Activated naive CD4-positive, alpha-beta T cell treated with anti-CD3 and anti-CD28 coated beads, Interleukin-2, amount 50 U/mL, for 16 hours (primary cell): ENCODE results near the gene C16orf95.
"Not testable (repeated sequence)": the region's sequence is repeated elsewhere in the genome, so short reads cannot be mapped to it uniquely, and the experiment has no call there.

ENCODE experiments used
- DNase-seq: peaks from one replicate; pipeline ENCODE4 v3.0.0-alpha.2; 2020

The C16orf95 gene

GRCh38 chr16:87346517-87347060, 29.4 kb upstream of the C16orf95 start:
- no peak for DNase-seq

DNA sequence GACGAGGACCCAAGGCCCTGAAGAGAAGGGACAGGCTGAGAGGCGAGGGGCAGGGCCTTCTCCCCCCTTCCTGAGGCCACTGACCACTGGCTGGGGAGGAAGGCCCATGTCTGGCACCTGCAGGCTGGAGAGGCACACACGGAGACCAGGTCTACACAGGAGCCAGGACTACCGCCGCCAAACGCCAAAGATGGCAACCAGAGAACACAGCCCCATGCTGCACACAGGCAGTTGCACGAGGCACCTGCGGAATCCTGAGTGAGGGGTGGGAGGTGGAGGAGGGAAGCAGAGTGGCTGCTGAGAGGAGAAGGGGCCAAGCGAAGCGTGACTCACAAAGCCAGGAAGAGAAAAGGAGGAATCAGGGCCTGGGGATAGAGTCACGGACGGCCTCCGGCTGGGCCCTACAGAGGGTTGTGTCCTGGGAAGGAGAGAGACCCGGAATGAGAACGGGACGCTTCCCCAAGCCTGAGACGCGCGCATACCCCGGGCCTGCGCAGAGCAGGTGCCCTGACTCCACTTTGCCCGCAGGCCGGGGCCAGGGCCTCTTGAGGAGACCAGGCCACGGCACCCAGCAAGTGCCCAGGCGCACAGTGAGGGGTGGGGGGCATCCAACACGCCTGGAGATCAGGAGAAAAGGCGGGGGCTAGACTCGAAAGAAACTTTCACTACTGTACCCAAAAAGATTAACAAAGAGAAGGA, 28.7 kb upstream of the C16orf95 start:
- DNase-seq = no peak

DNA sequence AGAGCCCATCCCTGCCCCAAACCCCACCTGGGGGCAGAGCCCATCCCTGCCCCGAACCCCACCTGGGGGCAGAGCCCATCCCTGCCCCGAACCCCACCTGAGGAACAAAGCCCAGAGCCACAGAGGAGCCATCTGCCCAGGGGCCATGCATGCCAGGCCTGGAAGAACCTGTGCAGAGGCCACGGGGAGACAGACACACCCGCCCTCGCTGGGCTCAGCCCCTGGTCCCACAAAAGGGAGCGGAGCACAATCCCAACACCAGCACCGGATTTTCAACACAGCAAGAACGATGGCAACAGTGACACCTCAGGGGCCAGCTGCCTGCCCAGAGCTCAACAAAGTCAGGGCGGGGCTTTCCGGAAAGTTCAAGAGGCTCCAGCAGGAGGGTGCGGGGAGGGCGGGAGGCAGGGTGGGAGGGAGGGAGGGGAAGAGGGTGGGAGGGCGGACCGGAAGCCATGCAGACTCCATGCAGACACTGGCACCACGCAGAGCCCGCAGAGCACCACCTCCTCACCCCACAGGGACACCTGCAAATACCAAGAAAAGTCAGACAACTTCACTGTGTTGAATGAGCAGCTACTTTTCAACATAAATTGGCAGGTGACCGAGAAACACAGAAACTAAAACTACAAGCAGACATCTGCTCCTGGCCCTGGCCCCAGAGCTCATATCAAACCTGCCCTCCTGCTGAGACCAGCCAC, 27.9 kb upstream of the C16orf95 start:
- DNase-seq = peak; percentile 45

GRCh38 chr16:87344165-87344930, 27.2 kb upstream of the C16orf95 start:
- DNase-seq = no peak

DNA sequence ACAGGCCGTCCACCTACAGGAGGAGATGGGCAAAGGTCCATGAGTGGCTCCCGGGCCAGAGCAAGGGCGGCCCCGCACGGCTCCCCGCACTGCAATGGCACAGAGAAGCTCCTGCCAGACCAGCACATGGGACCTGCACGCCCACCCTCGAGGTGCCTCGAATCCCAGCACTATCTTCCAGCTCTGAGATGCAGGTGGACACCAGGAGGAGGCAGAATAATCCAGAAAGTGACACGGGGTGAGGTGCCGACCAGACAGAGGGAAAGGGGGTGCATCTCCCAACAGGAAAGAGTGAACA, 26.5 kb upstream of the C16orf95 start:
- DNase-seq = no peak

DNA sequence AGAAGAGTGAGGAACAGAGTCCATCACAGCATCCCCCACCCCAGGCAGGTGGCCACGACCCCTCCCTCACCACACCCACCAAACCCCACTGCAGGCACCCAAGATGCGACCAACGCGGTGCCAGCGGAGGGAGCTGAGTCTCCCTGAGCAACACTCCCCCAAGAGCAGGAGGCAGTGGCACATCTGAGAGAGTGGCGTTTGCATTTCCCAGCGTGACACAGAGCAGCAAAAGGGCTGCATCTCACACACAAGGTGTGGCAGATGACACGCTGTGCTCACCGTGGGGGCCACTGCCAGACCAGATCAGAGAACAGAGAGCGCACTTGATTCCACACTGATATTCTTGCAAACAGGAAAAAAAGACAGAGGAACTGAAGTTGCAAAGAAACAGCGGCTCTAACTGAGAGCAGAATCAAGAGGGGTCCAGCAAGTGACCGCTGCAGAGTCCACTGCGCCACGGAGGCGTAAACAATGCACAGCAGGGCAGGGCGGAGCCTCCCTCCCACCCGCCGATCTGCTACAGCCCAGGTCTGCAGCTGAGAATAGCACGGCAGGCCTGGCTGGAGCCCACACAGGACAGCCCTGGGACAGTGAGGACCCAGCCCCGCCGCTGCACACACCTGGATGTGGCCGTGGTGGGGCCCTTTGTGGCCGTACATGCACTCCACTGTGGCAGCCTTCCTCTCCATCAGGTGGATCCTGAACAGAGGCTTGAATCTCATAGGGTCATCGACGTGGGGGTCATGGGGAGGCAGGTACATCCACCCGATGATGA, 26.0 kb upstream of the C16orf95 start:
- no peak for DNase-seq

DNA sequence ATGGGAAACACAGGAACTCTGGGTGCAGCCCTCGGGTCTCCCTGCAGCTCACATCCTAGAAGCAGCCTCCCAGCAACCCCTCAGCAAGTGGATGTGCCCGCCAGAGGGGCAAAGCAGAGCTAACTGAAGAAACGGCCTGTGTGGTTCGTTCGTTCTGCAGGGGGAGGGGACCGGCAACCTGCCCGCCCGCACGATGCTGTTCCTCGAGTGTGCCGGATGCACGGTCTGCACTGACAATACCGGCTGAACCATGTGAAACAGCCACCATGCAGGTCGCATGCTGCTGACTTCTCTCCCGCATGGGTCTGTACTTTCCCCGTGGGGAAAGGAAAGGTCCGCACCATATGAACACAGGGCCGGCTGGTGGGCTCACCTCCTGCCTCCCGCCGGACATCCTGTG, 25.3 kb upstream of the C16orf95 start:
- DNase-seq = no peak

DNA sequence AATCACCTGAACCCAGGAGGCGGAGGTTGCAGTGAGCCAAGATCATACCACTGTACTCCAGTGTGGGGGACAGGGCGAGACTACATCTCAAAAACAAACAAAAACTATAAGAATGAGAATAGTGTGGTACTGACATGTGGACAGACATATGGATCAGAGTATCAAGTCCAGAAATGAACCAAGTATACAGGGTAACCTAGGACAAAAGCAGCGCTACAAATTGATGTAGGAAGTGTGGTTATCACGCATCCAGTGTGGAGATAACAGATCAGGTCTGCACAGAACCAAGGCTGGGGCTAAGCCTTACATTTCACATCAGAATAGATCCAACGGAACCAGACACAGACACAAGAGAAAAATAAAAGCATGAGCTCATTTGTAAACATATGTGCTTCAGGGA, 23.0 kb upstream of the C16orf95 start:
- no peak for DNase-seq

DNA sequence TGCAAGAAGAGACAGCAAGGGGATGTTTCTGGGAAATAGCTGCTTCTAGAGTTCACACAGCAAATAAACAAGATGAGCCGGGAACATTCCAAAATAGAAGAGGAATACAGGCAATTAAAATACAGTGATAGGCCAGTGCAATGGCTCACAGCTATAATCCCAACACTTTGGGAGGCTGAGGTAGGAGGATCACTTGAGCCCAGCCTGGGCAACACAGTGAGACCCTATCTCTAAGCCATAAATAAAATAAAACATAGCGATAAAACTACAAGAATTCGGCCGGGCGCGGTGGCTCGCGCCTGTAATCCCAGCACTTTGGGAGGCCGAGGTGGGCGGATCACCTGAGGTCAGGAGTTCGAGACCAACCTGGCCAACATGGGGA, 22.5 kb upstream of the C16orf95 start:
- DNase-seq = not testable (repeated sequence)

GRCh38 chr16:87339086-87339723, 22.0 kb upstream of the C16orf95 start:
- DNase-seq = no peak

DNA sequence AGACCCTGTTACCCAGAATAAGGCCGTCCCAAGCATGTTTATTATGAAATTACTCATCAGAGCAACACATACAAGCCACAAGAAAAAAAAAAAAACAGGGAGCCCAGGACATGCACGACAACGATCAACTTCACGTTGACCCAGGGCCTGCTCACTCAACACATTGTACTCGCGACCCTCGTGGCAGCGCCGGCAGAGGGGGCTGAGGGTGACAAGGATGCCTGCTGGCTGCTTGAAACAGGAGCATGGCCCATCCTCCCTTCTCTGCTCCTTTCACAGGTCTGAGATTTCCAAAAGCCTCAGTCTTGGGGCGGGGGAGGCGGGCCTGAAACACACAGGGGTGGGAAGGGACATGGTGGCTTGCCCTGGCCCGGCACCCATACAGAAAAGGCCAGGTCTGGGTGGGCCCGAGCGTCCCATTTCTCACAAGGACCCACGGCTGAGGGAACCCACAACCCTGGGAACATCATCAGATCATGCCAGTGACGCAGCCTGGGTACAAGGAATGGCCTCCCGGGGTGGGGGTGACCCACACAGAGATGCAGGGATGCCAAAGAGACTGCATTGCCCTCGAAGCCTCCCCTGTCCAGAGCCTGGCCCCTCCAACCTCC, 21.1 kb upstream of the C16orf95 start:
- DNase-seq = no peak

DNA sequence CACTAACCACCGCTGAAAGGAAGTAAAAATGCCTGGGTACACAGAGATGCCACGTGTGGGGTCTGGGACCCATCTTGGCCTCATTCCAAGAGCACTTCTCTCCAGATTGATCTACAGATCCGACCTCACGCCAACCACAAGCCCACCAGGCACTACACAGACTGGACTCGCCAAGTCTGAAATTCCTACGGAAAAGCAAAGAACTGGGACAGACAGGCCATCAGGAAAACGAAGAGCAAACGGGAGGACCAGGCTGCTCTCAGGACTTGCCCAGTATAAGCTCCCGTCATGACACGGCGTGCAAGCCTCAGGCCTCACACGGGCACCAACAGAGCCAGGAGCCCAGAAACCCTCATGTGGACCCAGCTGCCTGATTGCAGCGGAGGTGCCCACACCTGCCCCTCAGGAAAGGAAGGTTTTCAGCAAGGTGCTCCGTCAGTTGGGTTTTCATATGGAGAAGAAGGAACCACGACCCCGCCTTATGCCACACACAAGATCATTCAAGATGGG, 20.1 kb upstream of the C16orf95 start:
- no peak for DNase-seq

DNA sequence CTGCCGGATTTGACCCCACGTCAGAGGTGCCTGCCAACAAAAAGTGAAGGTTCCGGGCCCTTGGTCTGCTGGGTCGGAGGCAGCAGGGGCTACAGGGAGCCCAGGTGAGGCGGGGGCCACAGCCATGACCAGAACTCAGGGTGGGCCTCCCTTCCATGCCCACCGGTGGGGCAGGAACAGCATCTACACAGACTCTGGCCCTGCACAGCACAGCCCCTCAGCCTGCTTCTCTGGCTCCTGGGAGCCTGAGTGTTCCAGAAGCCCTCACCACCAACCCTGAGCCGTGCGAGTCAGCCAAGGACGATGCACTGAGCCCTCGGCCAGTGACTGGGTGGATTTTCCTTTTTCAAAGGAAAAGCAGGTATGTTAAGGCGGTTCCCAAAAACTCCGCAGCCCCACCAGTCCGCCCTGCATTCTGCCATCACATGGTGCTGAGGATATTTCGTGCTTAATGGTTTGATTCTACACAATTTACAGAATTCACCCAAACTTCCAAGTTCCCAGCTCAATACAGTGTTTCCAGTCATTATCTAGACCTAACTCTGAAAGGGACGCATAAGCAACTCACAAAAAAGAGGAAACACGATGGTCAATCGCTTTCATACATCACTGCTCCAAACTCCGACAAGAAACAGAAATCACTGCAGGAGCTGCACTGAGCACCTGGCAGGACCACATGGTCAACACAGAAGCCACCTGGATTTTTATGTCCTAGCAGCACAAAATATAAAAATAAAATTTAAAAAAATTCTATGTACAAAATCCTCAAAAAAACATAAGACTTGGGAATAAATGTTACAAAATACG, 19.4 kb upstream of the C16orf95 start:
- DNase-seq = no peak

- DNase-seq = no peak
Observed at GRCh38 chr16:87335625-87336433, 18.6 kb upstream of the C16orf95 start.

DNA sequence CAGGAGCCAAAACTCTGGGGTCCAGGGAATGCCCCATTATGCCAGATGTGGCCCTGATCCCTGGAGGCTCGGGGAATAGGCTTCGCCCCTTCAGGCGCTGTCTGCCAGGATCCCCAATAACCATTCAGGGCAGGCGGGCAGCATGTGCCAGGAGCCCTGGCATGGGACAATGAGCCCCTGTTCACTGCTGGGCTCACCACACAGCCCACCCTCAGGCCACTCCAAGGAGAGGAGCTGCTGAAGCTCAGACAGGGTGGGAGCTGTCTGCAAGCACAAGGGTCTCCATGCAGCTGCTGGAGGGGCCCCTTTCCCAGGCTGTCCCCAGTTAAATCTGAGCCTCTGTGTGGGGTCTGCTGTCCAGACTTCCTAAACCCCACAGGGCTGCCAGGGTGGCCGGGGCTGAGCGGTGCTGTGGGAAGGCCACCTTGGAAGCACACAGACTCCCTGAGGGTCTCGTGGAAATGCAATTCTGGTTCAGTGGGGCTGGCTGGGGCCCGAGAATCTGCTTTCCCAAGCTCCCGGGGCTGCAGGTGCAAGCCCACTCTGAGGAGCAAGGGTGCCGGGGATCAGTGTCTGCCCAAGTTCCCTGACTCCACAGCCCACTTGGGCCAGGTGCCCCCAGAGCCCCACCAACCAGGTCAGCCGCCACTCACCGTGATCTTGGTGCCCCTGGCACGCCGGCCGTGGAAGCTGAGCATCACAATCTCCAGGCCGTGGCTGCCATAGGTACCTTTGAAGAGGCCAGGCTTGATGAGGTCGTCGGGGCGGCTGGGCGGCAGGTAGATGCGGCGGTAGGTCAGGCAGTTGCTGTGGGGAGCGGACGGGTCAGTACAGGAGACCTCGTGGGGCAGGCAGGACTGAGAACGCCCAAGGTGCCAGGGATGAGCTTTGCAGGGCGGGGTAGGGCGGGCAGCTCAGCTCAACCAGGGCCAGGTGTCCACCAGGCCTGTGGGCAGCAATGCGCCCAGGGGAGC, 17.7 kb upstream of the C16orf95 start:
- DNase-seq = no peak

DNA sequence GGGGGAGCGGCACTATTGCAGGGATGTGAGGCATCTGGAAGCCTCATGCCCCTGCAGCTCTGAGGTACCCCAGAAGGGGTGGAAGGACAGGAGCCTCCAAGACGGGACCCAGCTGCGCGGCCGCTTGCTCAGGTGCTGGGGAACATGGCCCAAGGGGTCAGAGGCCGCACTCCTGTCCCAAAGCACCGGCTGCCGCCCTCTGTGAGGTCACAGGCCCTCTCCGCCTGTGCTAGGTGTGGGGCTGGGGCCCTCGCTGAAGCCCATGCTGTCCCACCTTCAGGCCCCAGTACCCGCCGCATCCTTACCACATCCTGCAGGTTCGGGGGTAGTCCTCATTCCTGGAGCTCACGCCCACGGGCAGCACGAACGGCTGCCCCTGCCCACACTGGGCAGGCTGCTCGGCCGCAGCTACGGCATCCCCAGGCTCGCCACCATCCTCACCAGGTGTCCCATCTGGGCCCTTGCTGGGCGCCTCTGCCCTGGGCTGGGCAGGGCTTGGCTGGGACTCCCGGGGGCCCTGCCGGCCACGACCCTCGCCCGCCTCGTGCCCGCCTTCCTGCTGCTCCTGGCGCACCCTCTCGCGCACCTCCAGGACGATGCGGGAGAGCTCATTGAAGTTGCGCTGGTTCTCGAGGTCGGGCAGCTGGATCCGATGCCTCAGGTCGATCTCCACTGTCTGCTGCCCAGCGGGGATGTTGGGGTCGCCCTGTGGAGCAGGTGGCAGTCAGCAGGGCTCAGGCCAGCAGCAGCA, 16.6 kb upstream of the C16orf95 start:
- DNase-seq = no peak

- no peak for DNase-seq
Observed at GRCh38 chr16:87333101-87333500, 15.9 kb upstream of the C16orf95 start.

DNA sequence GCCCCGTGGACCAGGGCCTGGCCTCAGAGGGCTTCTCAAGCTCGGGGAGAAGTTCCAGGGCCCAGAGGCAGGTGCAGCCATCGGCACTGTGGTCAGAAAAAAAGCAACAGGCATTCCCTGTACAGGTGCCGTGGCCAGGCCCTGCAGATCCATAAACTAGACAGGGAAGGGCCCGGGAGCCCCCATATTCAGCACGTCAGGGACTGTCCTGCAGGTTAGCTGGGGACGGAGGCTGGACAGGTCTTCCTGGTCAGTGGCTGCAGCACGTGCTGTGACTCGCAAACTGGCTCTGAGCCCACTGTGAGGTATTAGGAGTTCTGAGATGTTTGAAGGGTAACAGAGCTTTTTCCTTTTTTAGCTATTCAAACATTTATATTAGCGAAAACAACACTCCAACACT, 15.0 kb upstream of the C16orf95 start:
- DNase-seq = no peak
